GM18858 (cell line): ENCODE measurements around the gene NDUFAB1.
A peak's percentile ranks its signal among the peaks of the same experiment; 100 is the strongest.
"Not testable (repeated sequence)": the region's sequence is repeated elsewhere in the genome, so short reads cannot be mapped to it uniquely, and the experiment has no call there.

Source experiments
- ATAC-seq: cut with Tn5 transposase; IDR thresholded peaks from one replicate; pipeline ENCODE4 v1.9.1; 2021; ENCODE audit not compliant: unreplicated experiment

The NDUFAB1 gene

GRCh38 chr16:23556881-23557778 lies 39.0 kb downstream of the NDUFAB1 start, which contains the start of the genes EARS2 and UBFD1:
Gene EARS2, minus strand, starts transcription at chr16:23557350. Its CDS starts 7 bp downstream, at chr16:23557343.
Gene UBFD1, plus strand, starts transcription at chr16:23557727. Its CDS starts 16 bp downstream, at chr16:23557743.
- ATAC-seq, result peak; percentile 77

- ATAC-seq, result no peak
Observed at GRCh38 chr16:23554536-23554935, 41.6 kb downstream of the NDUFAB1 start.

GRCh38 chr16:23552161-23552560 lies 44.0 kb downstream of the NDUFAB1 start:
- ATAC-seq, result no peak

- ATAC-seq, result no peak
Observed at GRCh38 chr16:23549938-23550337, 46.2 kb downstream of the NDUFAB1 start.

GRCh38 chr16:23544436-23544835 lies 51.7 kb downstream of the NDUFAB1 start:
- no peak for ATAC-seq

GRCh38 chr16:23540817-23541178 lies 55.3 kb downstream of the NDUFAB1 start:
- ATAC-seq, result not testable (repeated sequence)

- ATAC-seq, result no peak
Observed at GRCh38 chr16:23539984-23540816, 55.9 kb downstream of the NDUFAB1 start.

- no peak for ATAC-seq
Observed at GRCh38 chr16:23538919-23539278, 57.2 kb downstream of the NDUFAB1 start.

GRCh38 chr16:23537390-23537789 lies 58.7 kb downstream of the NDUFAB1 start:
- ATAC-seq, result no peak

GRCh38 chr16:23535901-23536300 lies 60.2 kb downstream of the NDUFAB1 start:
- ATAC-seq, result no peak

- no peak for ATAC-seq
Observed at GRCh38 chr16:23534868-23535860, 61.0 kb downstream of the NDUFAB1 start.

GRCh38 chr16:23532448-23532847 lies 63.7 kb downstream of the NDUFAB1 start:
- ATAC-seq, result no peak
